Umbilical cord (tissue), 2 donors: ENCODE data around the gene OSCP1. TPM values are rescaled to one million over a fixed set of nuclear protein-coding genes. Genes with fewer than 3 reads are reported as not detected.
A peak's percentile ranks its signal among the peaks of the same experiment; 100 is the strongest.
"Not testable (repeated sequence)": the region's sequence is repeated elsewhere in the genome, so short reads cannot be mapped to it uniquely, and the experiment has no call there.

Experiments used
- DNase-seq: peaks from one replicate; pipeline ENCODE4 v3.0.0-alpha.2; 2015; ENCODE audit warnings: low spot score
- total RNA-seq: library from RNA; depleted of rRNA; stranded (reverse); fragments of >200 nt; gene quantifications from one replicate; pipeline ENCODE4 v1.2.3, GENCODE V29; 2014; ENCODE audit warnings: low replicate concordance; ENCODE audit not compliant: insufficient read depth

OSCP1 gene
- total RNA-seq = 5.5 TPM

GRCh38 chr1:36450270-36450918 is at the start of gene OSCP1:
Gene OSCP1, minus strand, starts transcription at chr1:36450451. Its CDS starts 82 bp downstream, at chr1:36450369.
- peak; percentile 98 for DNase-seq

GRCh38 chr1:36497207-36497606 is 47.0 kb upstream of the OSCP1 start:
- no peak for DNase-seq

- DNase-seq = no peak
Observed at GRCh38 chr1:36494971-36495370, 44.7 kb upstream of the OSCP1 start.

GRCh38 chr1:36493524-36493923 is 43.3 kb upstream of the OSCP1 start:
- DNase-seq = no peak

- DNase-seq = no peak
Observed at GRCh38 chr1:36492491-36492890, 42.2 kb upstream of the OSCP1 start.

GRCh38 chr1:36489258-36490051 is 39.2 kb upstream of the OSCP1 start:
- not testable (repeated sequence) for DNase-seq

- no peak for DNase-seq
Observed at GRCh38 chr1:36487906-36488305, 37.7 kb upstream of the OSCP1 start.

GRCh38 chr1:36487336-36487725 is 37.1 kb upstream of the OSCP1 start:
- not testable (repeated sequence) for DNase-seq

GRCh38 chr1:36486439-36487335 is 36.4 kb upstream of the OSCP1 start:
- peak; percentile 37 for DNase-seq

- DNase-seq = no peak
Observed at GRCh38 chr1:36486093-36486438, 35.8 kb upstream of the OSCP1 start.

- no peak for DNase-seq
Observed at GRCh38 chr1:36484099-36484498, 33.8 kb upstream of the OSCP1 start.

- DNase-seq = no peak
Observed at GRCh38 chr1:36482724-36483388, 32.6 kb upstream of the OSCP1 start, which contains the start of gene CSF3R. Gene CSF3R, minus strand, starts transcription at chr1:36482913. Its CDS starts 3,417 bp downstream, at chr1:36479496.

GRCh38 chr1:36481771-36482723 is 31.8 kb upstream of the OSCP1 start:
- DNase-seq = no peak

GRCh38 chr1:36481091-36481490 is 30.8 kb upstream of the OSCP1 start:
- DNase-seq = no peak

GRCh38 chr1:36480161-36480560 is 29.9 kb upstream of the OSCP1 start:
- no peak for DNase-seq

- DNase-seq = no peak
Observed at GRCh38 chr1:36479505-36480051, 29.3 kb upstream of the OSCP1 start.

GRCh38 chr1:36477615-36478014 is 27.4 kb upstream of the OSCP1 start:
- not testable (repeated sequence) for DNase-seq

GRCh38 chr1:36476945-36477344 is 26.7 kb upstream of the OSCP1 start:
- DNase-seq = no peak

- no peak for DNase-seq
Observed at GRCh38 chr1:36475910-36476604, 25.8 kb upstream of the OSCP1 start.
